Right hindlimb (tissue), 1 donor: ENCODE results near the gene ZNF700.
"Not testable (repeated sequence)": the region's sequence is repeated elsewhere in the genome, so short reads cannot be mapped to it uniquely, and the experiment has no call there.

ENCODE experiments used
- DNase-seq: peaks from one replicate; pipeline ENCODE4 v3.0.0-alpha.2; 2018

The ZNF700 gene

GRCh38 chr19:11941361-11941887 lies 16.5 kb downstream of the ZNF700 start:
- not testable (repeated sequence) for DNase-seq

DNA sequence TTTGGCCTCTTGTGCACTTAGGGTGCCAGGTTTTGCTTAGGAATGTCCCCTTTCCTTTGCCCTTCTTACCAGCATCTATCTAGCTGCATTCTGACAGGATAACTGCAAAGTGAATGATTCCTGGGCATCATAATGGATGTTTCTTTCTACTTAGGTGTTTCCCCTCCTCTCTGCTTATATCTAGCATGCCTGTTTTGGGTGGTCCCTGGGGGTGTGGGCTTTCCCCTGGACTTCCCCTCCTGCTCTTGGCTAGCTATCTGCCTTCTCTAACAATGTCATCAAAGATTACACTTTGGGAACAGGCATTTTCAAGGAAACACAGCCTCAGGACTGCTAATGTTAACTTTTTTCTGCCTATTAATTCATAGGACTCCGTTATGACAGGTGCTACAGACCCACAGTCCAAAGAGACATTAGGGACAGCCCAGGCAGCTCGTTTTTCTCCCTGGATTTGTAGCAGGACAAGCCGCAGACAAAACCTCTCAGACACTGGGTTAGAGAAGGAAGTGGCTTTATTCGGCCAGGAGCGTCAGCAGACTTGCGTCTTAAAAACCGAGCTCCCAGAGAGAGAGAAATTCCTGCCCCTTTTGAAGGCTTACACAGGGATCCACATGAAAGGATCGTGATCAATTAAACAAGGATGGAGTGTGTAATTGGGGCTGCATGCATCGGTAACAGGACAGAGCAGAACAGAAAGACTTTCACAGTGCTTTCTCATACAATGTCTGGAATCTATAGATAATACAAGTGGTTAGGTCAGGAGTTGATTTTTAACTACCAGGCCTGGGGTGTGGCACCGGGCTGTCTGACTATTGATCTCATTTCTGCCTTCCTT lies 17.3 kb downstream of the ZNF700 start:
- no peak for DNase-seq

GRCh38 chr19:11942843-11943108 lies 17.9 kb downstream of the ZNF700 start:
- no peak for DNase-seq

GRCh38 chr19:11944656-11945055 lies 19.7 kb downstream of the ZNF700 start:
- no peak for DNase-seq

GRCh38 chr19:11948646-11949045 lies 23.7 kb downstream of the ZNF700 start:
- no peak for DNase-seq

DNA sequence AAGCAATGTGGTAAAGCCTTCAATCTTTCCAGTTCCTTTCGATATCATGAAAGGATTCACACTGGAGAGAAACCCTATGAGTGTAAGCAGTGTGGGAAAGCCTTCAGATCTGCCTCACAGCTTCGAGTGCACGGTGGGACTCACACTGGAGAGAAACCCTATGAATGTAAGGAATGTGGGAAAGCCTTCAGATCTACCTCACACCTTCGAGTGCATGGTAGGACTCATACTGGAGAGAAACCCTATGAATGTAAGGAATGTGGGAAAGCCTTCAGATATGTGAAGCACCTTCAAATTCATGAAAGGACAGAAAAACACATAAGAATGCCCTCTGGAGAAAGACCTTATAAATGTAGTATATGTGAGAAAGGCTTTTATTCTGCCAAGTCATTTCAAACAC lies 24.3 kb downstream of the ZNF700 start:
- no peak for DNase-seq

DNA sequence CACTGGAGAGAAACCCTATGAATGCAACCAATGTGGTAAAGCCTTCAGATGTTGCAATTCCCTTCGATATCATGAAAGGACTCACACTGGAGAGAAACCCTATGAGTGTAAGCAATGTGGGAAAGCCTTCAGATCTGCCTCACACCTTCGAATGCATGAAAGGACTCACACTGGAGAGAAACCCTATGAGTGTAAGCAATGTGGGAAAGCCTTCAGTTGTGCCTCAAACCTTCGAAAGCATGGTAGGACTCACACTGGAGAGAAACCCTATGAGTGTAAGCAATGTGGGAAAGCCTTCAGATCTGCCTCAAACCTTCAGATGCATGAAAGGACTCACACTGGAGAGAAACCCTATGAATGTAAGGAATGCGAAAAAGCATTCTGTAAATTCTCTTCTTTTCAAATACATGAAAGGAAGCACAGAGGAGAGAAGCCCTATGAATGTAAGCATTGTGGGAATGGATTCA lies 24.7 kb downstream of the ZNF700 start:
- not testable (repeated sequence) for DNase-seq

DNA sequence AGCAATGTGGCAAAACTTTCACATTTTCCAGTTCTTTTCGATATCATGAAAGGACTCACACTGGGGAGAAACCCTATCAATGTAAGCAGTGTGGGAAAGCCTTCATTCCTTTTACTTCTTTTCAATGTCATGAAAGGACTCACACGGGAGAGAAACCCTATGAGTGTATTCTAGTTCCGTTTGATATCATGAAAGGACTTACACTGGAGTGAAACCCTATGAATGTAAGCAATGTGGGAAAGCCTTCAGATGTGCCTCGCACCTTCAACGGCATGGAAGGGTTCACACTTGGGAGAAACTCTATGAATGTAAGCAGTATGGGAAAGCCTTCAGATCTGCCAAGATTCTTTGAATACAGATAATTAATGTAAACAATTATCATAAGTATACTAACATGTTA lies 25.4 kb downstream of the ZNF700 start:
- no peak for DNase-seq

DNA sequence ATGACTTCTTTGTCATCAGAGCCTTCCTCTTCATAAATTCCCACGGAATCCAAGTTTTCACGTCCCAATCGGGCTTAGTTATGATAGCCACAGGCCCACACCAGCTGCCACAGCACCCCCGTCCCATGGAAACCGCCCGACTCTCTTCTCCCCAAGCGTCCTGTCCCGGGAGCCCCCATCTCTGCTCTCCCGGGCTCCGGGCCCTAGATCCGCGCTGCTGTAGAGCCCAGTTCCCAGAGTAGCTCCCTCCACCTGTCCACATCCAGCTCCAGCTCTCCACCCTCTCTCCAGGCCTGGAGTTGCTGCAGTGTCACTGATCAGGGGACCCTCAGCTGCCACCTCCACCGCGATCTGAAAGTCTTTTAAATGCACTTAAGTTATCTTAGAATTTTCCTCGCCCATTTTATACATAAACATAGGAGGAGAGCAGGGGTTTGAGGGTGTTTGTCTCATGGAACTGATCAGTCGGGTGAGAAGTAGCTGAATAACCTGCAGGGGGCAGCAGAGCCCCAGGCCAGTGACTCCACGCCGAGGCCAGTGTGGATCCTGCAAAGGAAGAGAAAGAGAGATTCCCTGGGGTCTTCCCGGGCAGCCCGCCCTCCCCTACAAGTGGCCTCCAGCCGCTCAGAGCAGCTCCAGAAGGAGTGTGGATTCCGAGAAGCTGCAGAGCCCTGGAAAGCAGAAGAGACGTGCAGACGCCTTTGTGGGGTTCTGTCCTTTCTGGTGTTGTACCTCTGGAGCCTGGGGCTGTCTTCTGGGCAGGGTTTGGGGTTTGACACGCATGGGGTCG lies 38.9 kb downstream of the ZNF700 start:
- DNase-seq: peak; percentile 92

GRCh38 chr19:11964496-11964857 lies 39.6 kb downstream of the ZNF700 start:
- DNase-seq: no peak

DNA sequence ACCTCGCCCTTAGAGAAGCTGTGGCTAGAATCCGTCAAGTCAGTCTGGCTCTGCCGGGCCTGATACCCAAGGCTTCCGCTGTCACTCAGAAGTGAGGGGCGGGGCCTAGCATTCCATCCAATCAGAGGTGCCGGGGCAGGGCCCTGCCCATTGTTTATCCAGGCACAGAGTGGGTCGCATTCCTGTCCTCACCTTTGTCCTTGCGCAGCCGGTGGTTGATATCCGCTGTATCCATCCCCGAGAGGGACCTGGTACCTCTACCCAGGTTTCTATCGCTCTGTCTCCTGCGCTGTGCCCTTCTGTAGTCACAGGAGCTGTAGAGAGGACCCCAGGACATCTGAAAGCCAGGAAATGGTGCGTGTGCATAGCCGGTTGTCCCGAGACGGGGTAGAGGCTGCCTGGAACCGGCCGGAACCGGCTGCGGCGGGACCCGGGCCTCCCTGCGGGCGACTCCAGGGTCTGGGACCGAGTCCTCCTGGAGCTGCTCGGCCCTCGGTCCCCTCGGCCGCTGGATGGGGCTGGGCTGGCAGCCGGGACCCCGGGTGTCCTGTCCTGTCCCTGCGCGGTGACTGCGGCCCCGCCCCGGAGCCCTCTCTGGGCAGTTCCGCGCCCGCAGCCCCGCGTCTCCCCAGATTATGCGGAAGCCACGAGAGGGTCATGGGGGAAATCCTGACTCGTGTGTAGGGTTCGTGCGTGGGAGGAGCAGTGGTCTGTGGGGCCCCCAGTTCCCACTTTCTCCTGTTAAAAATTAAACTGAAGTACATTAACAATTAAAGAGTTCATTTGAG lies 40.1 kb downstream of the ZNF700 start, which contains the start of gene ZNF763:
TSS of gene ZNF763 (plus strand) at position 183 of the 788 bp plus-strand sequence. CDS start at position 352, 169 bp downstream.
- peak; percentile 92 for DNase-seq

- no peak for DNase-seq
These were observed 45.3 kb downstream of the ZNF700 start for GRCh38 chr19:11970174-11970573.

DNA sequence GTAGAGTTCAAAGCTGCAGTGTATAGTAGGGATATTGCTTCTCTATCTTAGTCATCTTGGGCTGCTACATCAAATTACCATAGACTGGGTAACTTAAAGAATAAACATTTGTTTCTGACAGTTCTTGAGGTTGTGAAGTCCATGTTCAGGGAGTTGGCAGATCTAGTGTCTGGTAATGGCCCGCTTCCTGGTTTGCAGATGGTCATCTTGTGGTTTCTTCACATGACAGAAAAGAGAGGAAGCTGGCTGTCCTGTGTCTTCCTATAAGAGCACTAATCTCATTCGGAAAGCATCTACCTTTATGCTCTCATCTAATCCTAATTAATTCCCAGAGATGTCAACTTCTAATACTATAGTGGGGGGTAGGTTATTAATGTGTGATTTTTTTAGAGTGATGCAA lies 46.1 kb downstream of the ZNF700 start:
- DNase-seq: no peak

DNA sequence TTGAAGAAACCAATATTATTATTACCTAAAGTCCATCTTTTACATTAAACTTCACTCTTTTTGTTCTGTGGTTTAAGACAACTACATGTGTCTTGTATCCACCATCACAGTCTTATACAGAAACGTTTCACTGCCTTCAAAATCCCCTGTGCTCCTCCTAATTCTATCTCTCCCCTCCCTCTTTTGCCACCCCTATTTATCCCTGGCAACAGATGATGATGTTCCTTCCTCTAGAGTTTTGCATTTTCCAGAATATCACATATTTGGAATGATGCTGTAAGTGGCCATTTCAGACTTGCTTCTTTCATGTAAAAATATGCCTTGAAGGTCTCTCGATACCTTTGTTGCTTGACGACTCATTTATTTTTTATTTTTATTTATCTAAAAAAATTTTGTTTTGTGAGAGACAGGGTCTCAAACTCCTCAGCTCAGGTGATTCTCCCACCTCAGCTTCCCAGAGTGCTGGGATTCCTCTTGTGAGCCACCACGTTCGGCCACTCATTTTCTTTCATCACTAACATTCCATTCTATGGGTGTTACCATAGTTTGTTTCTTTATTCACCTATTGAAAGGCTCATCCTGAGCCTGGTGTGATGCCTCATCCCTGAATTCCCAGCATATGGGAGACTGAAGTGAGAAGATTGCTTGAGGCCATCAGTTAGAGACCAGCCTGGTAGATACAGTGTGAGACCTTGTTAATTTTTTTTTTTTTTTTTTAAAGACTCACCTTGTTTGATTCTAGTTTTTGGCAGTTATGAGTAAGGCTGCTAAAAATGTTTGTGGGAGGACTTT lies 48.3 kb downstream of the ZNF700 start:
- no peak for DNase-seq

DNA sequence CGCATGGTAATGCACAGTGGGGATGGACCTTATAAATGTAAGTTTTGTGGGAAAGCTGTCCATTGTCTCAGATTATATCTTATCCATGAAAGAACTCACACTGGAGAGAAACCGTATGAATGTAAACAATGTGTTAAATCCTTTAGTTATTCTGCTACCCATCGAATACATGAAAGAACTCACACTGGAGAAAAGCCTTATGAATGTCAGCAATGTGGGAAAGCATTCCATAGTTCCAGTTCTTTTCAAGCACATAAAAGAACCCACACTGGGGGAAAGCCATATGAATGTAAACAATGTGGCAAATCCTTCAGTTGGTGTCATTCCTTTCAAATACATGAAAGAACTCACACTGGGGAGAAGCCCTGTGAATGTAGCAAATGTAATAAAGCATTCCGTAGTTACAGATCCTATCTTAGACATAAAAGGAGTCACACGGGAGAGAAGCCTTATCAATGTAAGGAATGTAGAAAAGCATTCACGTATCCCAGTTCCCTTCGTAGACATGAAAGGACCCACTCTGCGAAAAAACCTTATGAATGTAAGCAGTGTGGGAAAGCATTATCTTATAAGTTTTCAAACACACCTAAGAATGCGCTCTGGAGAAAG lies 53.7 kb downstream of the ZNF700 start:
- DNase-seq: no peak

DNA sequence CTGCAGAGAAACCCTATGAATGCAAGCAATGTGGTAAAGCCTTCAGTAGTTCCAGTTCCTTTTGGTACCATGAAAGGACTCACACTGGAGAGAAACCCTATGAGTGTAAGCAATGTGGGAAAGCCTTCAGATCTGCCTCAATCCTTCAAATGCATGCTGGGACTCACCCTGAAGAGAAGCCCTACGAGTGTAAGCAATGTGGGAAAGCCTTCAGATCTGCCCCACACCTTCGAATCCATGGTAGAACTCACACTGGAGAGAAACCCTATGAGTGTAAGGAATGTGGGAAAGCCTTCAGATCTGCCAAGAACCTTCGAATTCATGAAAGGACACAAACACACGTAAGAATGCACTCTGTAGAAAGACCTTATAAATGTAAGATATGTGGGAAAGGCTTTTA lies 54.6 kb downstream of the ZNF700 start:
- DNase-seq: no peak

DNA sequence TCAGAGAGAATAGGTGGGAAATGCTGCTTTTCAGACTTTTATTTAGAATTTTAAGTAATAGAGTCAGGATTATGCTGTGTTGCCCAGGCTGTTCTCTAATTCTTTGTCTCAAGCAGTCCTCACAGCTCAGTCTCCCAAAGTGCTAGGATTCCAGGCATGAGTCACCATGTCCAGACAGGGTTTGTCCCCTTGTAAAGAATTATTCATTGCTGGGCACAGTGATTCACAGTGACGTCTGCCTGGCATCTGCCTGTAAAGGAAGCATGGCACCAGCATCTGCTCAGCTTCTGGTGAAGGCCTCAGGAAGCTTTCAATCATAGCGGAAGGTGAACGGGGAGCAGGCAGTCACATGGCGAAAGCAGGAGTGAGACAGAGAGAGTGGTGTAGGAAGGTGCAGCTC lies 57.6 kb downstream of the ZNF700 start:
- no peak for DNase-seq

DNA sequence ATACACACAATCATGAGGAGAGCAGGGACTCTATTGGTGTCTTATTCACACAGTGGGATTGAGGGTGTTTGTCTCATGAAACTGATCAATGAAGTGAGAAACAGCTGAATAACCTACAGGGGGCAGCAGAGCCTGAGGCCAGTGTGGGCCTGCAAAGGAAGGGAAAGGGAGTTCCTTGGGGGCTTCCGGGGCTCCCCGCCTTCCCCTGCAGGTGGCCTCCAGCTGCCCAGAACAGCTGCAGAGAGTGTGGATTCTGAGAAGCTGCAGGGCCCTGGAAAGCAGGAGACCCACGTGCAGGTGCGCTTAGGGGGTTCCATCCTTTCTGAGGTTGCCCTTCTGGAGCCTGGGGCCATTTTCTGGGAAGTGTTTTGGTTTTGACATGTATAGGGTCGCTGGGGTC lies 60.1 kb downstream of the ZNF700 start:
- peak; percentile 20 for DNase-seq

DNA sequence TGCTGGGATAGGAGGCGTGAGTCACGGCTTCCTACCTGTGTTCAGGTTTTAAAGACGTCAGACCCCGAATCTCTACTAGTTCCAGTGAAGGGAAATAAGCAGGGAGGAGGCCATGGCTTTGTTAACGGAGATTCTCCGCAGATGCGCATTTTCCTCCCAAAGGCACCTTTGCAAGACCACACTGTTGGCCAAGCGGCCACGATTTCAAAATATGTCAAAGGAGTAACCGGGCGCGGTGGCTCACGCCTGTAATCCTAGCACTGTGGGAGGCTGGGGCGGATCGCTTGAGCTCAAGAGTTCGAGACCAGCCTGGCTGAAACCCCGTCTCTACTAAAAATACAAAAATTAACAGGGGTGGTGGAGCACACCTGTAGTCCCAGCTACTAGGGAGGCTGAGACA lies 61.8 kb downstream of the ZNF700 start:
- DNase-seq: no peak

GRCh38 chr19:11987405-11988281 lies 62.7 kb downstream of the ZNF700 start:
- peak; percentile 96 for DNase-seq

DNA sequence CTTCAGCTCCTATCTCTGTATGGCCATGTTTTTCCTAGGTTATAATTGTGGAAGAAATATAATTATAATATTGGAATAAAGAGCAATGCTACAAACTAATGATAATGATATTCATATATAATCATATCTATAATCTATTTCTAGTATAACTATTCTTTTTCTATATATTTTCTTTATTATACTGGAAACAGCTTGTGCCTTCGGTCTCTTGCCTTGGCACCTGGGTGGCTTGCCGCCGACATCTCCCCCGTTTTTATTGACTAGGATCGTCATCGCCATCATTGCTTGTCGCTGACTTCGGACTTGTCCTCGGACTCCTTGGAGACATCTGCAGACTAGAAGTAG lies 64.2 kb downstream of the ZNF700 start:
- no peak for DNase-seq
